KBM-7 (cell line): ENCODE data around the gene PRKAR1A.
A peak's percentile ranks its signal among the peaks of the same experiment; 100 is the strongest.
"Not testable (repeated sequence)": the region's sequence is repeated elsewhere in the genome, so short reads cannot be mapped to it uniquely, and the experiment has no call there.

ENCODE experiments used
- DNase-seq: peaks from one replicate; pipeline ENCODE4 v3.0.0-alpha.2; 2015
- in situ Hi-C: fragments of 300-500 bp; cut with MboI; formaldehyde crosslinking; loops from 2 replicates; pipeline ENCODE4 v1.14.3; 2020; ENCODE audit warnings: low sequenced_read_pairs, low pct_unique_long_range_greater_than_20kb, mixed read lengths

The PRKAR1A gene

GRCh38 chr17:68509141-68510057, 2.8 kb upstream of the PRKAR1A start:
- in situ Hi-C loops, result no loop called here
- peak; percentile 60 for DNase-seq

GRCh38 chr17:68511254-68511670, 968 bp upstream of the PRKAR1A start:
- in situ Hi-C loops, result no loop called here
- DNase-seq, result peak; percentile 29

GRCh38 chr17:68511671-68512246, 471 bp upstream of the PRKAR1A start:
- in situ Hi-C loops, result no loop called here
- no peak for DNase-seq

GRCh38 chr17:68512960-68513474, 787 bp downstream of the PRKAR1A start:
- in situ Hi-C loops, result no loop called here
- DNase-seq, result peak; percentile 39

GRCh38 chr17:68513932-68514331, 1.7 kb downstream of the PRKAR1A start:
- in situ Hi-C loops, result no loop called here
- no peak for DNase-seq

- DNase-seq, result no peak
- in situ Hi-C loops, result no loop called here
These were observed 2.8 kb downstream of the PRKAR1A start for GRCh38 chr17:68514831-68515635.

- in situ Hi-C loops, result no loop called here
- DNase-seq, result no peak
These were observed 4.5 kb downstream of the PRKAR1A start for GRCh38 chr17:68516732-68517131.

GRCh38 chr17:68517605-68518004, 5.4 kb downstream of the PRKAR1A start:
- DNase-seq, in situ Hi-C loops: not testable (repeated sequence)

GRCh38 chr17:68518063-68518815, 6.0 kb downstream of the PRKAR1A start:
- in situ Hi-C loops, result no loop called here
- no peak for DNase-seq

- in situ Hi-C loops, result not testable (repeated sequence)
These were observed 6.8 kb downstream of the PRKAR1A start for GRCh38 chr17:68519051-68519450.

GRCh38 chr17:68519911-68520310, 7.7 kb downstream of the PRKAR1A start:
- no peak for DNase-seq
- in situ Hi-C loops, result no loop called here

More at GRCh38 chr17:68519051-68519450, 6.8 kb downstream of the PRKAR1A start:
- DNase-seq, result not testable (repeated sequence)

- in situ Hi-C loops, result no loop called here
- no peak for DNase-seq
These were observed 10.0 kb downstream of the PRKAR1A start for GRCh38 chr17:68522266-68522665.

GRCh38 chr17:68526548-68526947, 14.3 kb downstream of the PRKAR1A start:
- in situ Hi-C loops, result no loop called here
- DNase-seq, result no peak

- DNase-seq, result no peak
- in situ Hi-C loops, result no loop called here
These were observed 15.1 kb downstream of the PRKAR1A start for GRCh38 chr17:68527314-68527713.

GRCh38 chr17:68531252-68531651, 19.0 kb downstream of the PRKAR1A start:
- no peak for DNase-seq
- in situ Hi-C loops, result no loop called here

GRCh38 chr17:68532826-68533225, 20.6 kb downstream of the PRKAR1A start:
- no peak for DNase-seq
- in situ Hi-C loops, result no loop called here

- in situ Hi-C loops, result no loop called here
- peak; percentile 18 for DNase-seq
These were observed 21.9 kb downstream of the PRKAR1A start for GRCh38 chr17:68533887-68534694.

- in situ Hi-C loops, result no loop called here
- DNase-seq, result no peak
These were observed 22.5 kb downstream of the PRKAR1A start for GRCh38 chr17:68534695-68535088.
